ENCODE data around the gene BMP7.

DNA sequence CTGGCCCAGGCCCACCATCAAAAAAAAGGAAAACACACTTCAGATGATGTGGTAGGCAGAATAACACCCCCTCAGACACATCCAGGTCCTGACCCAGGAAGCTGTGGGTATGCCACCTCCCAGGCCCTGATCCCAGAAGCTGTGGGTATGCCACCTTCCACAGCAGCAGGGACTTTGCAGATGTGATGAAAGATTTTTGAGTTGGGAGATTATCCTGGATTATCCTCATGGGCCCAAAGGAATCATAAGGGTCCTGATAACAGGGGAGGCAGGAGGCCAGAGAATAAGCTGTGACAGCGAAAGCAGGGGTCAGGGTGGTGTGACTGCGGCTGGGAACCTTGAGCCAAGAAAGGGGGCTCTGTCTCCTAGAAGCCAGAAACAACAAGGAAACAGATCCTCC, 55.0 kb downstream of the BMP7 start:
- TF ChIP-seq, protein P1, sequence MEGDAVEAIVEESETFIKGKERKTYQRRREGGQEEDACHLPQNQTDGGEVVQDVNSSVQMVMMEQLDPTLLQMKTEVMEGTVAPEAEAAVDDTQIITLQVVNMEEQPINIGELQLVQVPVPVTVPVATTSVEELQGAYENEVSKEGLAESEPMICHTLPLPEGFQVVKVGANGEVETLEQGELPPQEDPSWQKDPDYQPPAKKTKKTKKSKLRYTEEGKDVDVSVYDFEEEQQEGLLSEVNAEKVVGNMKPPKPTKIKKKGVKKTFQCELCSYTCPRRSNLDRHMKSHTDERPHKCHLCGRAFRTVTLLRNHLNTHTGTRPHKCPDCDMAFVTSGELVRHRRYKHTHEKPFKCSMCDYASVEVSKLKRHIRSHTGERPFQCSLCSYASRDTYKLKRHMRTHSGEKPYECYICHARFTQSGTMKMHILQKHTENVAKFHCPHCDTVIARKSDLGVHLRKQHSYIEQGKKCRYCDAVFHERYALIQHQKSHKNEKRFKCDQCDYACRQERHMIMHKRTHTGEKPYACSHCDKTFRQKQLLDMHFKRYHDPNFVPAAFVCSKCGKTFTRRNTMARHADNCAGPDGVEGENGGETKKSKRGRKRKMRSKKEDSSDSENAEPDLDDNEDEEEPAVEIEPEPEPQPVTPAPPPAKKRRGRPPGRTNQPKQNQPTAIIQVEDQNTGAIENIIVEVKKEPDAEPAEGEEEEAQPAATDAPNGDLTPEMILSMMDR (IDR thresholded peaks at IDR 0.05) = no peak
- TF ChIP-seq POLR2A (IDR thresholded peaks at IDR 0.05) = no peak

All from adrenal gland (tissue), 5 donors.